T-helper 1 cell treated with Interleukin-12 subunit alpha and Interleukin-12 subunit beta and Interleukin-4 antibody, amounts not matched to agents 30 ng/mL and 1 ng/mL, for 36 hours (primary cell): ENCODE data around the gene AADACL2. TPM values are rescaled to one million over a fixed set of nuclear protein-coding genes. Genes with fewer than 3 reads are reported as not detected.

ENCODE experiments used
- intact Hi-C: fragments of 100-400 bp; cut with micrococcal nuclease; formaldehyde crosslinking; loops from one replicate; pipeline ENCODE4 v1.15.1; 2024
- total RNA-seq: library from RNA; stranded (reverse); gene quantifications from 2 replicates; pipeline ENCODE4 v1.2.3, GENCODE V29; 2022

AADACL2 gene, protein sequence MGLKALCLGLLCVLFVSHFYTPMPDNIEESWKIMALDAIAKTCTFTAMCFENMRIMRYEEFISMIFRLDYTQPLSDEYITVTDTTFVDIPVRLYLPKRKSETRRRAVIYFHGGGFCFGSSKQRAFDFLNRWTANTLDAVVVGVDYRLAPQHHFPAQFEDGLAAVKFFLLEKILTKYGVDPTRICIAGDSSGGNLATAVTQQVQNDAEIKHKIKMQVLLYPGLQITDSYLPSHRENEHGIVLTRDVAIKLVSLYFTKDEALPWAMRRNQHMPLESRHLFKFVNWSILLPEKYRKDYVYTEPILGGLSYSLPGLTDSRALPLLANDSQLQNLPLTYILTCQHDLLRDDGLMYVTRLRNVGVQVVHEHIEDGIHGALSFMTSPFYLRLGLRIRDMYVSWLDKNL
- total RNA-seq: not detected in 2 replicates

GRCh38 chr3:151733613-151734012 is at the start of gene AADACL2:
Gene AADACL2 (plus strand): TSS chr3:151733927. CDS start chr3:151734036, 109 bp downstream.
- intact Hi-C loops: no loop called here

GRCh38 chr3:151684094-151684493 is 49.6 kb upstream of the AADACL2 start:
- intact Hi-C loops: no loop called here

DNA sequence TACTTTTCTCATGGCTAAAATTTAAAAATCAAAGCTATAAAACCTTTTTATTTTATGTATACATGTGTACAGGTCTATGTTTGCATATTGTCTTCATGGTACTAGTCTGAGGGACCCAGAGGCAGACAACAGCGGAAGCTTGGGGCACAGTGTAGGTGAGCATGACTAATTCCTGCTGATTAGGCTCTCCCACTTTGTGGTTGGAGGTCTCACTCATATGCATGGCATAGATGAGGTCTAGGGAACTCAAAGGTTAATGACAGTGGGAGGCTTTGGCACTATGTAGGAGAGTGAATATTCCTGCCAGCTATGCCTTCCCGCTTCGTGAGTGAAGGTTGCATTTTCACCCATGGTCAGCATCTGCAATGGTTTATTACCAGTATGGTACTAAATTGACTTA is 47.5 kb upstream of the AADACL2 start:
- intact Hi-C loops: no loop called here

GRCh38 chr3:151687076-151687475 is 46.7 kb upstream of the AADACL2 start:
- intact Hi-C loops: no loop called here

GRCh38 chr3:151688571-151688970 is 45.2 kb upstream of the AADACL2 start:
- intact Hi-C loops: no loop called here

- intact Hi-C loops: no loop called here
Observed at GRCh38 chr3:151690645-151691044, 43.1 kb upstream of the AADACL2 start.

- intact Hi-C loops: no loop called here
Observed at GRCh38 chr3:151697496-151697895, 36.2 kb upstream of the AADACL2 start.

DNA sequence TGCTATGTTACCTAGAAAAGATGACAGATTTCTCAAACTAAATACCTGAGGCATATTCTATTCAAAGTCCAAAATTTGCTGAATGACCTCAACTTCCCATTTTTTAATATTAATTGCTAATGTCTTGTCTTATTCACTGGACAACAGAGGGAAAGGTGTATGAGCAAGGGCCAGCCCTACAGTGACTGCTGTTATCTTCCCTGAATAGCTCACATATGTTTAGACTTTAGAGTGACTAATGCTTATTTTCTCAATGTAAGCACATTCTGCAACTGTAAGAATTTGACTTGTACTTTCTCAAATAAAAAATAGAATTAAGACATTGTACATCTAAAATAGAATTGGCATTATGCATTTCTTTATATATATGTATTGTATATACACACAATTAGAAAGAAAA is 26.5 kb upstream of the AADACL2 start:
- intact Hi-C loops: no loop called here

- intact Hi-C loops: no loop called here
Observed at GRCh38 chr3:151708868-151709267, 24.9 kb upstream of the AADACL2 start.

DNA sequence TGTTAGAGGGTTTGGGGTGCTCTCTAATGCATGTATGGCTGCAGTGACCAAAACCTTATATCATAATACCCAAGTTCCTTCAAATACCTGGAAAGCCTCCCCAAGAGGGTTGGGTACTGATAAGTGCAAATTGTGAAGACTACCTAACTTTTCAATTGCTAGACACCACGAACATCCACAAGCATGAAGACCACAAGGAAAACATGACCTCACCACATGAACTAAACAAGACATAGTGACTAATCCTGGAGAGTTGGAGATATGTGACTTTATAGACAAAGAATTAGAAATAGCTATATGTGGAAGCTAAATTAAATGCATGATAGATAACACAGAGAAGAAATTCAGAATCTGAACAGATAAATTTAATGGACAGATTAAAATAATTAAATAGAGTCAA is 23.9 kb upstream of the AADACL2 start:
- intact Hi-C loops: no loop called here

DNA sequence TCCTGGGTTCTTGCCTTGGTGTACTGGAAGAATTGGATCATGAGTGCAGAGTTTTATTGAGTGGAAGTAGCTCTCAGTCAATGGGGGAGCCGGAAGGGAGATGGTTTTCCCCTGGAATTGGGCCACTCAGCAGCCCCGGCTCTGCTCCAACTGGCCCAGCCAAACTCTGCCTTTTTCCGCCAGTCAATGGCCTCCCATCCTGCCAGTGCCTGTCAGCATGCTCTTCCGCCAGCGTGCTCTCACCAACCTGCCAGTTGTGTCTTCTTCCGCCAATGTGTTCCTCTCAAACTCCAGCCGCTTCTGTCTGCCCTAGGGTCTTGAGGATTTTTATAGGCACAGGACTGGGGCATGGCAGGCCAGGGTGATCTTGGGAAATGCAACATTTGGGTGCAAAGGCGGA is 12.4 kb upstream of the AADACL2 start:
- intact Hi-C loops: no loop called here

DNA sequence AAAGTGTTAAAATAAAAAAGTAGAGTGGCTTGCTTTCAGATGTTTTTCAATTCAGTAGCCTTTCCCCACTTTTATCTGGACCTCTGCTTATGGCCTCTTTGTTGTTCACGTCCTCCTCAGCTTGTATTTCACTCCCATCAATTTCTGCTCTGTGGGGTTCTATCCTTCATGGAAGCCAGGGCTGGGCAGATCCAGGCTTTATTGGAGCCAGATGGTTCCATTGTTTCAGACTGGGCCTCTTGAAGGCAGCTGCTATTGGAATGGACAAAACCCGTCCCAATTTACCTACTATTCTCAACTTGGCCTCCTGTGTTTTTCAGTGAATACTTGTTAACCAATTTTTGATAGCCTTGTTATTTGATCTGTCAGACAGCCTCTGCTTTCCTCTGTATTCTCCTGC is 10.9 kb upstream of the AADACL2 start:
- intact Hi-C loops: no loop called here

- intact Hi-C loops: no loop called here
Observed at GRCh38 chr3:151724576-151725562, 8.9 kb upstream of the AADACL2 start.

GRCh38 chr3:151726016-151726415 is 7.7 kb upstream of the AADACL2 start:
- intact Hi-C loops: no loop called here

GRCh38 chr3:151732861-151733260 is 866 bp upstream of the AADACL2 start:
- intact Hi-C loops: no loop called here

DNA sequence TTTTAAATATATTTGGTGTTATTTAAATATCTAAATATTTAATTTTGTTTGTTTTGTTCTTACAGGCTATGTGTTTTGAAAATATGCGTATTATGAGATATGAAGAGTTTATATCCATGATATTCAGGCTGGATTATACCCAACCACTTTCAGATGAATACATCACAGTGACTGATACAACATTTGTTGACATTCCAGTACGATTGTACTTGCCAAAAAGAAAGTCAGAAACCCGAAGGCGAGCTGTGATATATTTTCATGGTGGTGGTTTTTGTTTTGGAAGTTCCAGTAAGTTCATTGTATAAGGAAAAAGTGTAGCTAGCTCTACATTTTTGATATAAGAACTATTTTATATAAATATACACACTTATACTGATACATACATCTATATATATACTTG is 6.9 kb downstream of the AADACL2 start:
- intact Hi-C loops: no loop called here

- intact Hi-C loops: no loop called here
Observed at GRCh38 chr3:151743855-151744254, 10.1 kb downstream of the AADACL2 start.

DNA sequence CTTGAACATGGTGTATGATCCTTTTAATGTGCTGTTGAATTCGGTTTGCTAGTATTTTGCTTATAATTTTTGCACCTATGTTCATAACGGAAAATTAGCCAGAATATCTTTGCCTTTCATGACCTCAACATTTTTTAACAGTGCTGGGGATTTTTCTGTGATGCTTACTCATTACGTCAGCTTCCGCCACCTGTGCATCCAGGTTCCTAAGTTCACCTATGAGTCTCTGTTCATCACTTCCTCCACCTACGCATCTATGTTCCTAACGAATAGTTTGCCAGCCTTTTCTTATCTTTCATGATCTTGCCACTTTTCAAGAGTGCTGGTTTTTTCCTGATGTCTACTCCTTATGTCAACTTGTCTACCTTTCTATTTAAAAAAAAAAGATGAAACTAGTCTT is 16.5 kb downstream of the AADACL2 start:
- intact Hi-C loops: no loop called here

- intact Hi-C loops: no loop called here
Observed at GRCh38 chr3:151750678-151751077, 17.0 kb downstream of the AADACL2 start.

- intact Hi-C loops: no loop called here
Observed at GRCh38 chr3:151751161-151751560, 17.4 kb downstream of the AADACL2 start.

- intact Hi-C loops: no loop called here
Observed at GRCh38 chr3:151753846-151754245, 20.1 kb downstream of the AADACL2 start.

- intact Hi-C loops: no loop called here
Observed at GRCh38 chr3:151761581-151761980, 27.9 kb downstream of the AADACL2 start.
